HCT116 (cell line): ENCODE data around the gene MATCAP1. TPM values are rescaled to one million over a fixed set of nuclear protein-coding genes. Genes with fewer than 3 reads are reported as not detected.

Experiments
- ATAC-seq: fragments of 200-7000 bp; cut with Tn5 transposase; 2 replicates; pipeline ENCODE4 v1.9.1; 2020; ENCODE audit warnings: mild to moderate bottlenecking, moderate library complexity
- BruUV-seq: library from RNA; stranded (reverse); fragments of 400-500 nt; replicated peaks from 2 replicates; lab custom pipeline; 2021; lab: Mats Ljungman, UMichigan
- CTCF ChIA-PET: fragments of 300-600 bp; sonication (Branson Sonifier 250); formaldehyde crosslinking; loops from one replicate; lab custom pipeline; 2021; ENCODE audit warnings: antibody characterized with exemption; lab: Charles Lee
- POLR2A ChIA-PET: fragments of 300-600, 350-600 bp; sonication (Branson Sonifier 250); formaldehyde crosslinking; loops from one replicate; lab custom pipeline; 2021; ENCODE audit warnings: antibody characterized with exemption; lab: Charles Lee
- RAD21 ChIA-PET, 2 experiments: fragments of 300-600 bp; sonication (Branson Sonifier 250); formaldehyde crosslinking; loops; one replicate each; lab custom pipeline; 2023; ENCODE audit warnings: low total read pairs in 2 of 2; ENCODE audit not compliant: uncharacterized antibody in 2 of 2, unreplicated experiment in 2 of 2, low non-redundant PET in 1 of 2; lab: Charles Lee
- DNase-seq: peaks from one replicate; pipeline ENCODE4 v3.0.0-alpha.2; 2010; ENCODE audit warnings: low read depth, low spot score
- H2AFZ ChIP-seq: fragments of 200-600 bp; shearing (Covaris generic), sonication (generic); 2 replicates; pipeline ENCODE4 v1.6.1; 2017; ENCODE audit warnings: low read depth, mixed run types, mixed read lengths, antibody characterized with exemption, low read length; ENCODE audit not compliant: poor library complexity, severe bottlenecking
- H3K27ac ChIP-seq: 2 replicates; pipeline ENCODE4 v1.5.1; 2012; ENCODE audit warnings: low read depth, low read length
- H3K27me3 ChIP-seq: fragments of 200-600 bp; sonication (generic); 2 replicates; pipeline ENCODE4 v1.6.1; 2016; ENCODE audit warnings: mixed run types, low read length, mixed read lengths; ENCODE audit not compliant: insufficient read depth
- H3K36me3 ChIP-seq, 2 experiments: fragments of 200-500 bp in 1 of 2; fragments of 200-600 bp in 1 of 2; sonication (Bioruptor generic) in 1 of 2; sonication (generic) in 1 of 2; 2 replicates each; pipeline versions ENCODE4 v1.5.1 to v1.6.1; 2014 to 2016; ENCODE audit warnings: low read length in 2 of 2, inconsistent platforms in 1 of 2, mixed read lengths in 1 of 2, mixed run types in 1 of 2; ENCODE audit not compliant: insufficient read depth in 2 of 2, control insufficient read depth in 1 of 2
- H3K4me1 ChIP-seq, 2 experiments: fragments of 200-600 bp in 1 of 2; sonication (generic) in 1 of 2; 2 replicates each; pipeline versions ENCODE4 v1.5.1 to v1.6.1; 2012 to 2017; ENCODE audit warnings: low read length in 2 of 2, inconsistent platforms in 1 of 2, mild to moderate bottlenecking in 1 of 2, mixed read lengths in 1 of 2, mixed run types in 1 of 2, moderate library complexity in 1 of 2; ENCODE audit not compliant: insufficient read depth in 2 of 2, control insufficient read depth in 1 of 2
- H3K4me2 ChIP-seq: fragments of 200-600 bp; sonication (generic); 2 replicates; pipeline ENCODE4 v1.6.1; 2017; ENCODE audit warnings: mixed run types, low read length, mixed read lengths
- H3K4me3 ChIP-seq, 2 experiments: fragments of 200-600 bp in 1 of 2; sonication (generic) in 1 of 2; replicated peaks in 1 of 2; 2 replicates each; pipeline ENCODE4 v1.5.1; 2011 to 2016; ENCODE audit warnings: low read length in 2 of 2, control low read depth in 1 of 2, low read depth in 1 of 2, mild to moderate bottlenecking in 1 of 2, mixed read lengths in 1 of 2, mixed run types in 1 of 2
- H3K79me2 ChIP-seq: fragments of 200-600 bp; sonication (generic); 2 replicates; pipeline ENCODE4 v1.6.1; 2017; ENCODE audit warnings: mild to moderate bottlenecking, mixed run types, low read length, moderate library complexity, mixed read lengths; ENCODE audit not compliant: insufficient read depth
- H3K9ac ChIP-seq: fragments of 200-600 bp; sonication (generic); 2 replicates; pipeline ENCODE4 v1.6.1; 2016; ENCODE audit warnings: low read length, mixed read lengths
- H3K9me2 ChIP-seq: fragments of 200-600 bp; sonication (generic), shearing (Covaris generic); 2 replicates; pipeline ENCODE4 v1.6.1; 2017; ENCODE audit warnings: mixed run types, mild to moderate bottlenecking, moderate library complexity; ENCODE audit not compliant: insufficient read depth
- H3K9me3 ChIP-seq, 2 experiments: fragments of 200-500 bp in 1 of 2; fragments of 200-600 bp in 1 of 2; sonication (Bioruptor generic) in 1 of 2; sonication (generic) in 1 of 2; 2 replicates each; pipeline ENCODE4 v1.6.1; 2014 to 2017; ENCODE audit warnings: low read length in 2 of 2, mixed read lengths in 2 of 2, inconsistent platforms in 1 of 2, low read depth in 1 of 2, mild to moderate bottlenecking in 1 of 2, mixed run types in 1 of 2, moderate library complexity in 1 of 2; ENCODE audit not compliant: control insufficient read depth in 1 of 2, insufficient read depth in 1 of 2
- H4K20me1 ChIP-seq: fragments of 200-600 bp; sonication (generic), shearing (Covaris generic); 2 replicates; pipeline ENCODE4 v1.6.1; 2017; ENCODE audit warnings: mixed run types, mild to moderate bottlenecking, moderate library complexity; ENCODE audit not compliant: insufficient read depth
- CBX3 ChIP-seq: IDR thresholded peaks from 2 replicates; pipeline ENCODE4 v1.6.1; 2012; ENCODE audit warnings: low read depth
- CEBPB ChIP-seq: IDR thresholded peaks from 2 replicates; pipeline ENCODE4 v1.6.1; 2012; ENCODE audit warnings: low read depth
- ELF1 ChIP-seq: IDR thresholded peaks from 2 replicates; pipeline ENCODE4 v1.6.1; 2012; ENCODE audit warnings: low read depth, borderline replicate concordance
- EZH2 ChIP-seq: fragments of 200-600 bp; sonication (generic); IDR thresholded peaks from 2 replicates; pipeline ENCODE4 v1.6.1; 2017; ENCODE audit warnings: antibody characterized with exemption, mixed run types
- EZH2phosphoT487 ChIP-seq: fragments of 200-600 bp; IDR thresholded peaks from 2 replicates; pipeline ENCODE4 v1.6.1; 2018; ENCODE audit warnings: antibody characterized with exemption, borderline replicate concordance
- JUND ChIP-seq: IDR thresholded peaks from 2 replicates; pipeline ENCODE4 v1.6.1; 2012
- POLR2A ChIP-seq: IDR thresholded peaks from 2 replicates; pipeline ENCODE4 v1.7.0; 2011; ENCODE audit warnings: borderline replicate concordance; ENCODE audit not compliant: insufficient read depth, insufficient read length; ENCODE audit errors: extremely low read depth
- RAD21 ChIP-seq: IDR thresholded peaks from 2 replicates; pipeline ENCODE4 v1.6.1; 2012; ENCODE audit warnings: low read depth, mild to moderate bottlenecking
- SIN3A ChIP-seq: IDR thresholded peaks from 2 replicates; pipeline ENCODE4 v1.6.1; 2012; ENCODE audit warnings: low read depth
- SP1 ChIP-seq: IDR thresholded peaks from 2 replicates; pipeline ENCODE4 v1.6.1; 2012; ENCODE audit warnings: low read depth
- SRF ChIP-seq: IDR thresholded peaks from 2 replicates; pipeline ENCODE4 v1.6.1; 2012; ENCODE audit warnings: low read depth
- TCF7L2 ChIP-seq: IDR thresholded peaks from 2 replicates; pipeline ENCODE4 v1.7.0; 2011; ENCODE audit warnings: borderline replicate concordance, inconsistent platforms; ENCODE audit not compliant: insufficient read depth, insufficient read length; ENCODE audit errors: extremely low read depth
- YY1 ChIP-seq: IDR thresholded peaks from 2 replicates; pipeline ENCODE4 v1.6.1; 2011; ENCODE audit warnings: low read length, low read depth, moderate library complexity, mild to moderate bottlenecking; ENCODE audit not compliant: insufficient replicate concordance; ENCODE audit errors: extremely low read depth
- ZFX ChIP-seq: fragments of 450-650 bp; IDR thresholded peaks from 2 replicates; pipeline ENCODE4 v1.6.1; 2017
- ZNF274 ChIP-seq: fragments of 200-500 bp; sonication (Bioruptor generic); IDR thresholded peaks from 2 replicates; pipeline ENCODE4 v1.6.1; 2014; ENCODE audit warnings: mild to moderate bottlenecking, low read depth, low read length, inconsistent platforms
- intact Hi-C: fragments of 100-400 bp; cut with micrococcal nuclease; formaldehyde crosslinking; loops from 2 replicates; pipeline ENCODE4 v1.10.0; 2022
- total RNA-seq: library from RNA; stranded (reverse); gene quantifications from one replicate; pipeline ENCODE4 v1.2.1, GENCODE V29; 2021; ENCODE audit not compliant: unreplicated experiment
- TF ChIP-seq, protein P1 (sequence below): IDR thresholded peaks from 2 replicates; pipeline ENCODE4 v1.6.1; 2012
- TF ChIP-seq, protein P2 (sequence below): IDR thresholded peaks from 2 replicates; pipeline ENCODE4 v1.6.1; 2012; ENCODE audit warnings: low read depth
- TF ChIP-seq, protein P3 (sequence below): IDR thresholded peaks from 2 replicates; pipeline ENCODE4 v1.6.1; 2012
- TF ChIP-seq, protein P4 (sequence below), 3 experiments: fragments of 200-600 bp in 1 of 3; sonication (generic) in 1 of 3; IDR thresholded peaks in 2 of 3; conservative IDR thresholded peaks in 1 of 3; 2 replicates each; pipeline ENCODE4 v1.5.1; 2012 to 2017; ENCODE audit warnings: low read depth in 2 of 3, low read length in 2 of 3, antibody characterized with exemption in 1 of 3, borderline replicate concordance in 1 of 3, control low read depth in 1 of 3, mild to moderate bottlenecking in 1 of 3, mixed read lengths in 1 of 3, mixed run types in 1 of 3, moderate library complexity in 1 of 3; ENCODE audit not compliant: insufficient read depth in 1 of 3
- TF ChIP-seq, protein P5 (sequence below): IDR thresholded peaks from 2 replicates; pipeline ENCODE4 v1.6.1; 2011; ENCODE audit warnings: mild to moderate bottlenecking, low read length, moderate library complexity; ENCODE audit not compliant: insufficient replicate concordance; ENCODE audit errors: extremely low read depth

The MATCAP1 gene
- total RNA-seq, 1 experiment from 2014 or later = 38.7 TPM

DNA sequence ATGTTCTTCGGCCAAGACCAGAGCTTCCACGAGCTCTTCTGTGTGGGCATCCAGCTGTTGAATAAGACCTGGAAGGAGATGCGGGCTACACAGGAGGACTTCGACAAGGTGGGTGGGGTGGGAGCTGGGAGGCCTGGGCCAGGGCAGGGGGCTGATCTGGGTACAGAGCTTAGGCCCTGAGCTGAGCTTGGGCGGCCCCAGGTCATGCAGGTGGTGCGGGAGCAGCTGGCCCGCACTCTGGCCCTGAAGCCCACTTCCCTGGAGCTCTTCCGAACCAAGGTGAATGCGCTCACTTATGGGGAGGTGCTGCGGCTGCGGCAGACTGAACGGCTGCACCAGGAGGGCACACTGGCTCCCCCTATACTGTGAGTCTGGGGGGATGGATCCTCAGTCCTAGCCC lies 18.7 kb upstream of the MATCAP1 start:
- ATAC-seq = no peak
- no TSS peak for BruUV-seq
- Histone ChIP-seq H3K27ac (no peak overlapping the region), H3K36me3 (peaks cover 11 to 17% of the 10 kb centered on the region in 2 experiments; a peak in 3 of 4 replicates), H3K9me2 (no peaks in the 10 kb centered on the region), H2AFZ (no peak overlapping the region), H3K4me3 (no peak overlapping the region), H3K4me1 (peaks cover 19 to 43% of the 10 kb centered on the region in 2 experiments), H3K27me3 (no peaks in the 10 kb centered on the region), H3K9ac (no peak overlapping the region), H3K4me2 (no peak overlapping the region), H3K79me2 (peaks cover 11% of the 10 kb centered on the region; the same call in 1 of the 2 replicates), H3K9me3 (no peaks in the 10 kb centered on the region), H4K20me1 (no peaks in the 10 kb centered on the region; the same call in 1 of the 2 replicates)
- ChIA-PET CTCF (no interaction called here), RAD21 (no interaction called here), POLR2A (no interaction called here)
- TF ChIP-seq ZFX (no peak), CEBPB (no peak), TCF7L2 (no peak), ZNF274 (no peak), SIN3A (no peak), JUND (no peak), SP1 (no peak), ELF1 (no peak), EZH2phosphoT487 (no peak), POLR2A (no peak), SRF (no peak), YY1 (no peak), RAD21 (no peak), CBX3 (no peak), EZH2 (no peak)
- TF ChIP-seq, protein P1, sequence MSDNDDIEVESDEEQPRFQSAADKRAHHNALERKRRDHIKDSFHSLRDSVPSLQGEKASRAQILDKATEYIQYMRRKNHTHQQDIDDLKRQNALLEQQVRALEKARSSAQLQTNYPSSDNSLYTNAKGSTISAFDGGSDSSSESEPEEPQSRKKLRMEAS = no peak
- TF ChIP-seq, protein P2, sequence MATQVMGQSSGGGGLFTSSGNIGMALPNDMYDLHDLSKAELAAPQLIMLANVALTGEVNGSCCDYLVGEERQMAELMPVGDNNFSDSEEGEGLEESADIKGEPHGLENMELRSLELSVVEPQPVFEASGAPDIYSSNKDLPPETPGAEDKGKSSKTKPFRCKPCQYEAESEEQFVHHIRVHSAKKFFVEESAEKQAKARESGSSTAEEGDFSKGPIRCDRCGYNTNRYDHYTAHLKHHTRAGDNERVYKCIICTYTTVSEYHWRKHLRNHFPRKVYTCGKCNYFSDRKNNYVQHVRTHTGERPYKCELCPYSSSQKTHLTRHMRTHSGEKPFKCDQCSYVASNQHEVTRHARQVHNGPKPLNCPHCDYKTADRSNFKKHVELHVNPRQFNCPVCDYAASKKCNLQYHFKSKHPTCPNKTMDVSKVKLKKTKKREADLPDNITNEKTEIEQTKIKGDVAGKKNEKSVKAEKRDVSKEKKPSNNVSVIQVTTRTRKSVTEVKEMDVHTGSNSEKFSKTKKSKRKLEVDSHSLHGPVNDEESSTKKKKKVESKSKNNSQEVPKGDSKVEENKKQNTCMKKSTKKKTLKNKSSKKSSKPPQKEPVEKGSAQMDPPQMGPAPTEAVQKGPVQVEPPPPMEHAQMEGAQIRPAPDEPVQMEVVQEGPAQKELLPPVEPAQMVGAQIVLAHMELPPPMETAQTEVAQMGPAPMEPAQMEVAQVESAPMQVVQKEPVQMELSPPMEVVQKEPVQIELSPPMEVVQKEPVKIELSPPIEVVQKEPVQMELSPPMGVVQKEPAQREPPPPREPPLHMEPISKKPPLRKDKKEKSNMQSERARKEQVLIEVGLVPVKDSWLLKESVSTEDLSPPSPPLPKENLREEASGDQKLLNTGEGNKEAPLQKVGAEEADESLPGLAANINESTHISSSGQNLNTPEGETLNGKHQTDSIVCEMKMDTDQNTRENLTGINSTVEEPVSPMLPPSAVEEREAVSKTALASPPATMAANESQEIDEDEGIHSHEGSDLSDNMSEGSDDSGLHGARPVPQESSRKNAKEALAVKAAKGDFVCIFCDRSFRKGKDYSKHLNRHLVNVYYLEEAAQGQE = no peak
- TF ChIP-seq, protein P3, sequence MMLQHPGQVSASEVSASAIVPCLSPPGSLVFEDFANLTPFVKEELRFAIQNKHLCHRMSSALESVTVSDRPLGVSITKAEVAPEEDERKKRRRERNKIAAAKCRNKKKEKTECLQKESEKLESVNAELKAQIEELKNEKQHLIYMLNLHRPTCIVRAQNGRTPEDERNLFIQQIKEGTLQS = no peak
- TF ChIP-seq, protein P4, sequence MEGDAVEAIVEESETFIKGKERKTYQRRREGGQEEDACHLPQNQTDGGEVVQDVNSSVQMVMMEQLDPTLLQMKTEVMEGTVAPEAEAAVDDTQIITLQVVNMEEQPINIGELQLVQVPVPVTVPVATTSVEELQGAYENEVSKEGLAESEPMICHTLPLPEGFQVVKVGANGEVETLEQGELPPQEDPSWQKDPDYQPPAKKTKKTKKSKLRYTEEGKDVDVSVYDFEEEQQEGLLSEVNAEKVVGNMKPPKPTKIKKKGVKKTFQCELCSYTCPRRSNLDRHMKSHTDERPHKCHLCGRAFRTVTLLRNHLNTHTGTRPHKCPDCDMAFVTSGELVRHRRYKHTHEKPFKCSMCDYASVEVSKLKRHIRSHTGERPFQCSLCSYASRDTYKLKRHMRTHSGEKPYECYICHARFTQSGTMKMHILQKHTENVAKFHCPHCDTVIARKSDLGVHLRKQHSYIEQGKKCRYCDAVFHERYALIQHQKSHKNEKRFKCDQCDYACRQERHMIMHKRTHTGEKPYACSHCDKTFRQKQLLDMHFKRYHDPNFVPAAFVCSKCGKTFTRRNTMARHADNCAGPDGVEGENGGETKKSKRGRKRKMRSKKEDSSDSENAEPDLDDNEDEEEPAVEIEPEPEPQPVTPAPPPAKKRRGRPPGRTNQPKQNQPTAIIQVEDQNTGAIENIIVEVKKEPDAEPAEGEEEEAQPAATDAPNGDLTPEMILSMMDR (IDR thresholded peaks at IDR 0.05 in 2 of 3, conservative IDR thresholded peaks at IDR 0.05 in 1 of 3; ENCODE audit: borderline replicate concordance in 1 of 3, insufficient read depth in 1 of 3, low read depth in 2 of 3, low read length in 2 of 3) = no peak
- TF ChIP-seq, protein P5, sequence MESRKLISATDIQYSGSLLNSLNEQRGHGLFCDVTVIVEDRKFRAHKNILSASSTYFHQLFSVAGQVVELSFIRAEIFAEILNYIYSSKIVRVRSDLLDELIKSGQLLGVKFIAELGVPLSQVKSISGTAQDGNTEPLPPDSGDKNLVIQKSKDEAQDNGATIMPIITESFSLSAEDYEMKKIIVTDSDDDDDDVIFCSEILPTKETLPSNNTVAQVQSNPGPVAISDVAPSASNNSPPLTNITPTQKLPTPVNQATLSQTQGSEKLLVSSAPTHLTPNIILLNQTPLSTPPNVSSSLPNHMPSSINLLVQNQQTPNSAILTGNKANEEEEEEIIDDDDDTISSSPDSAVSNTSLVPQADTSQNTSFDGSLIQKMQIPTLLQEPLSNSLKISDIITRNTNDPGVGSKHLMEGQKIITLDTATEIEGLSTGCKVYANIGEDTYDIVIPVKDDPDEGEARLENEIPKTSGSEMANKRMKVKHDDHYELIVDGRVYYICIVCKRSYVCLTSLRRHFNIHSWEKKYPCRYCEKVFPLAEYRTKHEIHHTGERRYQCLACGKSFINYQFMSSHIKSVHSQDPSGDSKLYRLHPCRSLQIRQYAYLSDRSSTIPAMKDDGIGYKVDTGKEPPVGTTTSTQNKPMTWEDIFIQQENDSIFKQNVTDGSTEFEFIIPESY = no peak
- no peak for DNase-seq
- intact Hi-C loops = no loop called here
